HepG2 (cell line): ENCODE measurements around the gene HRH2. TPM values are rescaled to one million over a fixed set of nuclear protein-coding genes. Genes with fewer than 3 reads are reported as not detected.
A peak's percentile ranks its signal among the peaks of the same experiment; 100 is the strongest.

ENCODE experiments used
- ATAC-seq: fragments of 200-7000 bp; cut with Tn5 transposase; 3 replicates; pipeline ENCODE4 v1.9.1; 2020; ENCODE audit warnings: mild to moderate bottlenecking, moderate library complexity
- BruUV-seq: library from RNA; stranded (reverse); fragments of 400-500 nt; replicated peaks from 2 replicates; lab custom pipeline; 2021; lab: Mats Ljungman, UMichigan
- CTCF ChIA-PET: fragments of 300-600 bp; formaldehyde crosslinking; extraction: SDS; loops from one replicate; lab custom pipeline; 2021; ENCODE audit warnings: low total read pairs, inconsistent platforms, low intra/inter-chr PET ratio; lab: Yijun Ruan, JAX
- POLR2A ChIA-PET: fragments of 350-600 bp; sonication (Branson Sonifier 250); formaldehyde crosslinking; loops from one replicate; lab custom pipeline; 2020; ENCODE audit warnings: antibody characterized with exemption, inconsistent platforms; lab: Yijun Ruan, JAX
- DNase-seq: peaks from one replicate; pipeline ENCODE4 v3.0.0-alpha.2; 2015; ENCODE audit warnings: low spot score
- FAIRE-seq: peaks from 3 replicates; lab custom pipeline; 2011; peaks lifted over from hg19 to GRCh38; lab: Jason Lieb, UNC
- H2AFZ ChIP-seq: one replicate; pipeline ENCODE4 v1.6.1; 2011; ENCODE audit warnings: low read length, inconsistent platforms
- H3K27ac ChIP-seq: fragments of 300-600 bp; 3 replicates; pipeline ENCODE4 v1.8.0; 2011; ENCODE audit warnings: mixed run types, mild to moderate bottlenecking, mixed read lengths, low read length, inconsistent platforms; ENCODE audit not compliant: insufficient read depth; ENCODE audit errors: extremely low read length
- H3K27me3 ChIP-seq, 2 experiments: fragments of 200-600 bp in 1 of 2; 2 replicates in 1 of 2; 3 replicates in 1 of 2; pipeline versions ENCODE4 v1.6.0 to v1.8.0; 2011; ENCODE audit warnings: low read length in 2 of 2, mild to moderate bottlenecking in 2 of 2, moderate library complexity in 2 of 2, inconsistent platforms in 1 of 2; ENCODE audit not compliant: insufficient read depth in 2 of 2, control insufficient read depth in 1 of 2
- H3K36me3 ChIP-seq, 2 experiments: fragments of 200-600 bp in 1 of 2; replicated peaks in 1 of 2; 2 replicates in 1 of 2; 3 replicates in 1 of 2; pipeline versions ENCODE4 v1.5.1 to v1.8.0; 2011; ENCODE audit warnings: low read length in 2 of 2, inconsistent platforms in 1 of 2; ENCODE audit not compliant: insufficient read depth in 2 of 2, control insufficient read depth in 1 of 2
- H3K4me1 ChIP-seq: 2 replicates; pipeline ENCODE4 v1.5.1; 2012; ENCODE audit warnings: low read length, inconsistent platforms; ENCODE audit not compliant: insufficient read depth
- H3K4me2 ChIP-seq: 2 replicates; pipeline ENCODE4 v1.6.0; 2011; ENCODE audit warnings: low read depth, low read length, inconsistent platforms
- H3K4me3 ChIP-seq, 3 experiments: fragments of 200-600 bp in 1 of 3; sonication (generic), shearing (Covaris generic) in 1 of 3; replicated peaks in 1 of 3; 2 replicates each; pipeline ENCODE4 v1.5.1; 2011 to 2016; ENCODE audit warnings: low read length in 3 of 3, inconsistent platforms in 2 of 3, low read depth in 2 of 3, mild to moderate bottlenecking in 2 of 3, control low read depth in 1 of 3, mixed read lengths in 1 of 3; ENCODE audit not compliant: insufficient read depth in 1 of 3
- H3K79me2 ChIP-seq: one replicate; pipeline ENCODE4 v1.6.1; 2011; ENCODE audit warnings: low read length, inconsistent platforms; ENCODE audit not compliant: insufficient read depth
- H3K9ac ChIP-seq: 2 replicates; pipeline ENCODE4 v1.6.0; 2011; ENCODE audit warnings: mild to moderate bottlenecking, low read depth, low read length, inconsistent platforms; ENCODE audit not compliant: insufficient read depth
- H3K9me3 ChIP-seq: 2 replicates; pipeline ENCODE4 v1.5.1; 2012; ENCODE audit warnings: mild to moderate bottlenecking, low read length
- H4K20me1 ChIP-seq: 2 replicates; pipeline ENCODE4 v1.6.0; 2011; ENCODE audit warnings: inconsistent platforms, mild to moderate bottlenecking, low read length, moderate library complexity; ENCODE audit not compliant: insufficient read depth
- CCAR2 ChIP-seq: fragments of 200-400 bp; formaldehyde crosslinking; optimal IDR thresholded peaks from 2 replicates; pipeline ENCODE3; 2018; ENCODE audit warnings: low read depth, mild to moderate bottlenecking, low read length, moderate library complexity
- FOSL2 ChIP-seq: sonication (generic); formaldehyde crosslinking; IDR thresholded peaks from 2 replicates; pipeline ENCODE4 v1.4.0; 2020; ENCODE audit warnings: missing genetic modification reagents
- NR2F6 ChIP-seq, 2 experiments: IDR thresholded peaks; 2 replicates each; pipeline ENCODE4 v1.6.1; 2016; ENCODE audit warnings: antibody characterized with exemption in 1 of 2, mild to moderate bottlenecking in 1 of 2
- ZNF251 ChIP-seq: sonication (generic); formaldehyde crosslinking; IDR thresholded peaks from 2 replicates; pipeline ENCODE4 v1.9.0; 2021; ENCODE audit warnings: mild to moderate bottlenecking, missing genetic modification reagents
- ZNF3 ChIP-seq: IDR thresholded peaks from 2 replicates; pipeline ENCODE4 v1.7.0; 2017; ENCODE audit warnings: inconsistent platforms
- ZNF644 ChIP-seq: IDR thresholded peaks from 2 replicates; pipeline ENCODE4 v1.6.1; 2016; ENCODE audit warnings: low read depth
- WGBS: methylation state at CpG from one replicate; pipeline ENCODE4 v1.1.6; 2017; ENCODE audit warnings: low lambda C conversion rate; 5-methylcytosine and 5-hydroxymethylcytosine counted together
- in situ Hi-C: cut with HindIII; loops from 2 replicates; pipeline ENCODE4 v1.10.0; 2017; ENCODE audit warnings: low pct_unique_long_range_greater_than_20kb; ENCODE audit not compliant: extremely low pct_ligation_motif_present
- intact Hi-C: fragments of 100-400 bp; cut with micrococcal nuclease; formaldehyde crosslinking; loops from one replicate; pipeline ENCODE4 v1.10.0; 2022; ENCODE audit not compliant: unreplicated experiment
- polyA plus RNA-seq, 8 experiments: library from polyadenylated mRNA; depleted of rRNA in 3 of 8; stranded (reverse) in 7 of 8; unstranded in 1 of 8; fragments of >200 nt; fragmentation: Illumina TruSeq in 4 of 8; extraction: Trizol in 4 of 8; gene quantifications; 2 replicates each; pipeline versions ENCODE4 v1.2.1 to v1.2.3, GENCODE V29; 2011 to 2016; ENCODE audit warnings: low read depth in 4 of 8, missing spikeins in 1 of 8, mixed read lengths in 1 of 8; ENCODE audit not compliant: insufficient read depth in 1 of 8
- total RNA-seq, 5 experiments: library from RNA; depleted of rRNA; stranded (reverse); fragments of >200 nt; fragmentation: Illumina TruSeq; extraction: Trizol; gene quantifications; 2 replicates each; pipeline ENCODE4 v1.2.3, GENCODE V29; 2016; ENCODE audit warnings: low read depth in 1 of 5
- TF ChIP-seq, protein P1 (sequence below): sonication (generic); formaldehyde crosslinking; IDR thresholded peaks from 2 replicates; pipeline ENCODE4 v1.4.0; 2020; ENCODE audit warnings: missing genetic modification reagents
- TF ChIP-seq, protein P2 (sequence below): sonication (generic); formaldehyde crosslinking; IDR thresholded peaks from 2 replicates; pipeline ENCODE4 v1.4.0; 2020; ENCODE audit warnings: low read depth, missing genetic modification reagents

HRH2 gene
- total and polyA plus RNA-seq, 2 of the 13 experiments (the other 11 are each of a cell fraction or from before 2014, with no cell fraction given) = not detected

DNA sequence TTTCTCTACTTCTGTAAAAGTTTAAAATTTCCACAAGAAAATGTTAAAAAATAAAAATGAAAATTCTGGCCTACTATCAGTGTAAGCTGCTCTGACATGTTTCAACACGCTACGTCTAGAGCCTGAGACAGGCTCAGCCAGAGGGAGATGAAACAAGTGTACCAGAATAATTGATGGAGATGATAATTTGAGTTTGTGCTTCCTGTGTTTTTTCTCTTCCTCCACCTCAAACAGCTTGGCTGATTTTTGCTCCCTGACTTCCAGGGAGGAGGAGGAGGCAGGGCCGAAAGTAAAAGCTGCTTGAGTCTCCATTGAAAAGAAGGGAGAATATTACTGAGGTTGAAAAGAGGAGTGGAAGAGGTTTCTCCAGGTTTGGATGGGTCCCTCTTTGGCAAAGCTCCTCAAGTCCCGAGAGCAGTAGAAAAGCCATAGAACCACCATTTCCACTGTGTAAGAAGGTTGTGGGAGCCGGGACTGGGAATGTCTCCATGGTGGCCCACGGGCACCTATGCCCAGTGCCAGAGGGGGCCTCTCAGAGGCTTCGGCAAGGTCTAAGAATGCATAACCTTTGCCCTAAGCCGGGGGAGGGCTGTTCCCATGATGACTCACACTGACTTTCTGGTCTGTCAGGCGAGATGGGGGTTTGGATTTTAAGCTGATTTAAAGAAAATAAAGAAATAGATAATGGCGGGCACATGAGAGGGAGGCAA is 95.1 kb downstream of the HRH2 start:
- 18% methylated on average over 10 of the region's 10 CpGs for WGBS
- ATAC-seq = no peak; the same call in 2 of the 3 replicates
- TF ChIP-seq ZNF251 = no peak
- no peak for TF ChIP-seq ZNF3 (CRISPR knock-in tag)
- TF ChIP-seq, protein P1, sequence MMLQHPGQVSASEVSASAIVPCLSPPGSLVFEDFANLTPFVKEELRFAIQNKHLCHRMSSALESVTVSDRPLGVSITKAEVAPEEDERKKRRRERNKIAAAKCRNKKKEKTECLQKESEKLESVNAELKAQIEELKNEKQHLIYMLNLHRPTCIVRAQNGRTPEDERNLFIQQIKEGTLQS (CRISPR knock-in tag) = 0 out of 2 replicates have a peak, but pooled peaks have one; percentile 20
- TF ChIP-seq NR2F6 (IDR thresholded peaks at IDR 0.05) = peak; percentile 30; the same call in 1 of the 2 replicates
- no peak for TF ChIP-seq NR2F6 (CRISPR knock-in tag; IDR thresholded peaks at IDR 0.05)
- TF ChIP-seq, protein P2, sequence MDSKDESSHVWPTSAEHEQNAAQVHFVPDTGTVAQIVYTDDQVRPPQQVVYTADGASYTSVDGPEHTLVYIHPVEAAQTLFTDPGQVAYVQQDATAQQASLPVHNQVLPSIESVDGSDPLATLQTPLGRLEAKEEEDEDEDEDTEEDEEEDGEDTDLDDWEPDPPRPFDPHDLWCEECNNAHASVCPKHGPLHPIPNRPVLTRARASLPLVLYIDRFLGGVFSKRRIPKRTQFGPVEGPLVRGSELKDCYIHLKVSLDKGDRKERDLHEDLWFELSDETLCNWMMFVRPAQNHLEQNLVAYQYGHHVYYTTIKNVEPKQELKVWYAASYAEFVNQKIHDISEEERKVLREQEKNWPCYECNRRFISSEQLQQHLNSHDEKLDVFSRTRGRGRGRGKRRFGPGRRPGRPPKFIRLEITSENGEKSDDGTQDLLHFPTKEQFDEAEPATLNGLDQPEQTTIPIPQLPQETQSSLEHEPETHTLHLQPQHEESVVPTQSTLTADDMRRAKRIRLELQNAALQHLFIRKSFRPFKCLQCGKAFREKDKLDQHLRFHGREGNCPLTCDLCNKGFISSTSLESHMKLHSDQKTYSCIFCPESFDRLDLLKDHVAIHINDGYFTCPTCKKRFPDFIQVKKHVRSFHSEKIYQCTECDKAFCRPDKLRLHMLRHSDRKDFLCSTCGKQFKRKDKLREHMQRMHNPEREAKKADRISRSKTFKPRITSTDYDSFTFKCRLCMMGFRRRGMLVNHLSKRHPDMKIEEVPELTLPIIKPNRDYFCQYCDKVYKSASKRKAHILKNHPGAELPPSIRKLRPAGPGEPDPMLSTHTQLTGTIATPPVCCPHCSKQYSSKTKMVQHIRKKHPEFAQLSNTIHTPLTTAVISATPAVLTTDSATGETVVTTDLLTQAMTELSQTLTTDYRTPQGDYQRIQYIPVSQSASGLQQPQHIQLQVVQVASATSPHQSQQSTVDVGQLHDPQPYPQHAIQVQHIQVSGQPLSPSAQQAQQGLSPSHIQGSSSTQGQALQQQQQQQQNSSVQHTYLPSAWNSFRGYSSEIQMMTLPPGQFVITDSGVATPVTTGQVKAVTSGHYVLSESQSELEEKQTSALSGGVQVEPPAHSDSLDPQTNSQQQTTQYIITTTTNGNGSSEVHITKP (CRISPR knock-in tag) = no peak
- TF ChIP-seq FOSL2 (CRISPR knock-in tag) = peak; percentile 86
- no peak for TF ChIP-seq ZNF644 (CRISPR knock-in tag)
- TF ChIP-seq CCAR2 = no peak
- POLR2A ChIA-PET = no interaction called here
- H3K27me3 ChIP-seq = peaks cover 2 to 11% of the 10 kb centered on the region in 2 experiments; a peak in 3 of 5 replicates
- intact Hi-C loops = no loop called here
- H3K4me3 ChIP-seq = no peak overlapping the region
- DNase-seq = no peak
- BruUV-seq = no TSS peak
- H4K20me1 ChIP-seq = no peaks in the 10 kb centered on the region
- in situ Hi-C loops = no loop called here
- no peak overlapping the region for H3K9ac ChIP-seq
- H3K4me1 ChIP-seq = peaks cover 15% of the 10 kb centered on the region
- H3K4me2 ChIP-seq = peak overlapping the region; percentile 12; the same call in 1 of the 2 replicates
- no peak overlapping the region for H2AFZ ChIP-seq
- CTCF ChIA-PET = no interaction called here
- no peaks in the 10 kb centered on the region for H3K79me2 ChIP-seq
- no peak overlapping the region for H3K27ac ChIP-seq
- no peak for FAIRE-seq
- no peaks in the 10 kb centered on the region for H3K36me3 ChIP-seq
- no peaks in the 10 kb centered on the region for H3K9me3 ChIP-seq
